ENCODE data around the gene NFS1.
"Not testable (repeated sequence)": the region's sequence is repeated elsewhere in the genome, so short reads cannot be mapped to it uniquely, and the experiment has no call there.

The NFS1 gene

DNA sequence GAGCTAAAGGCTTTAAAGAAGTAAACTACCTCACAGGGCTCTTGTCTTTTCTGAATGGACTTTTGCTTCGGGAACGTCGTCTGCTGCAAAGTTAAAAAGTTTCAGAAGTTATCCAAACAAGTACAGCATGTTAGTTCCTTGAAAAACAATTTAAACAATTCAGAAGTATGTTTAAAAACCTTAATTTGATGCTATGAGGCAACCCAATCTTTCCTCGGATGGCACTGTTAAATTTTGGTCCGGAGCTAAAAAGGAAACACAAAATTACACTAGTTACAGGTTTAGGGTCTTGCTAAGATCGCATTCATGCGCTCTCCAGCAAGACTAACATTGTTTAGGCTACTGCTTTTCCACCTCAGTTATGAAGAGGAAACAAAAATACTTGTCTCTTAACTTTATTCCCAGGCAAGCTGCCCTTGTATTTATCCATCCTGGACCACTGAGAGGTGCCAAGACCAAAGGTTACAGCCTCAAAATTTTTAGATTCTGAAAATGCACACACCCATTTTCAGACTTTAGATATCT lies 30.2 kb upstream of the NFS1 start:
- DNase-seq (ENCODE audit: low read depth, low spot score), result no peak
- in situ Hi-C loops (cut with HindIII; ENCODE audit: low sequenced_read_pairs), result no loop called here
- no peak overlapping the region for H3K4me3 ChIP-seq (ENCODE audit: low read depth, low read length)
- TF ChIP-seq, protein P1, sequence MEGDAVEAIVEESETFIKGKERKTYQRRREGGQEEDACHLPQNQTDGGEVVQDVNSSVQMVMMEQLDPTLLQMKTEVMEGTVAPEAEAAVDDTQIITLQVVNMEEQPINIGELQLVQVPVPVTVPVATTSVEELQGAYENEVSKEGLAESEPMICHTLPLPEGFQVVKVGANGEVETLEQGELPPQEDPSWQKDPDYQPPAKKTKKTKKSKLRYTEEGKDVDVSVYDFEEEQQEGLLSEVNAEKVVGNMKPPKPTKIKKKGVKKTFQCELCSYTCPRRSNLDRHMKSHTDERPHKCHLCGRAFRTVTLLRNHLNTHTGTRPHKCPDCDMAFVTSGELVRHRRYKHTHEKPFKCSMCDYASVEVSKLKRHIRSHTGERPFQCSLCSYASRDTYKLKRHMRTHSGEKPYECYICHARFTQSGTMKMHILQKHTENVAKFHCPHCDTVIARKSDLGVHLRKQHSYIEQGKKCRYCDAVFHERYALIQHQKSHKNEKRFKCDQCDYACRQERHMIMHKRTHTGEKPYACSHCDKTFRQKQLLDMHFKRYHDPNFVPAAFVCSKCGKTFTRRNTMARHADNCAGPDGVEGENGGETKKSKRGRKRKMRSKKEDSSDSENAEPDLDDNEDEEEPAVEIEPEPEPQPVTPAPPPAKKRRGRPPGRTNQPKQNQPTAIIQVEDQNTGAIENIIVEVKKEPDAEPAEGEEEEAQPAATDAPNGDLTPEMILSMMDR (IDR thresholded peaks at IDR 0.05; ENCODE audit: low read depth, low read length), result no peak

DNA sequence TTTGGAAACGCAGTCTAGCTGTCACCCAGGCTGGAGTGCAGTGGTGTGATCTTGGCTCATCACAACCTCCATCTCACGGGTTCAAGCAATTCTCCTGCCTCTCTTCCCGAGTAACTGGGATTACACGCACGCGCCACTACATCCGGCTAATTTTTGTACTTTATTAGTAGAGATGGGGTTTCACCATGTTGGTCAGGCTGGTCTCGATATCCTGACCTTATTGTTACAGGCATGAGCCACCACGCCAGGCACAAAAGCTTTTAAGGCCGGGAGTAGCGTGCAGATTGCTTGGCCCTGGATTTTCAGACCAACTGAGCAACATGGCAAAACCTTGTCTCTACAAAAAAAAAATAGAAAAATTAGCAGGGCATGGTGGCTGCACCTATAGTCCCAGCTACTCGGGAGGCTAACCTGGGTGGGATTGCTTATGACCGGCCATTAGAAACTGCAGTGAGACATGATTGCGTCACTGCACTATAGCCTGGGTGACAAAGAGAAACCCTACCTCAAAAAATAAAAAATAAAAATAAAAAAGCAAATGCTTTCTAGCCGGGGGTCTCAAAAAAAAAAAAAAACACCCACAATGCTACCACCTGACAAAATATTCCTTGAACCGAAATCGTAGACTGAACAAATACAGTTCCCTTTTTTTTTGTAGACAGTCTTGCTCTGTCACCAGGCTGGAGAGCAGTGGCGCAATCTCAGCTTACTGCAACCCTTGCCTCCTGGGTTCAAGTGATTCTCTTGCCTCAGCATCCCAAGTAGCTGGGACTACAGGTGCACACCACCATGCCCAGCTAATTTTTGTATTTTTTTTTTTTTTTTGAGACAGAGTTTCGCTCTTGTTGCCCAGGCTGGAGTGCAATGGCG lies 27.9 kb upstream of the NFS1 start:
- in situ Hi-C loops (cut with HindIII; ENCODE audit: low sequenced_read_pairs), result no loop called here
- DNase-seq (ENCODE audit: low read depth, low spot score), result no peak
- TF ChIP-seq, protein P1 (IDR thresholded peaks at IDR 0.05; ENCODE audit: low read depth, low read length), result no peak

DNA sequence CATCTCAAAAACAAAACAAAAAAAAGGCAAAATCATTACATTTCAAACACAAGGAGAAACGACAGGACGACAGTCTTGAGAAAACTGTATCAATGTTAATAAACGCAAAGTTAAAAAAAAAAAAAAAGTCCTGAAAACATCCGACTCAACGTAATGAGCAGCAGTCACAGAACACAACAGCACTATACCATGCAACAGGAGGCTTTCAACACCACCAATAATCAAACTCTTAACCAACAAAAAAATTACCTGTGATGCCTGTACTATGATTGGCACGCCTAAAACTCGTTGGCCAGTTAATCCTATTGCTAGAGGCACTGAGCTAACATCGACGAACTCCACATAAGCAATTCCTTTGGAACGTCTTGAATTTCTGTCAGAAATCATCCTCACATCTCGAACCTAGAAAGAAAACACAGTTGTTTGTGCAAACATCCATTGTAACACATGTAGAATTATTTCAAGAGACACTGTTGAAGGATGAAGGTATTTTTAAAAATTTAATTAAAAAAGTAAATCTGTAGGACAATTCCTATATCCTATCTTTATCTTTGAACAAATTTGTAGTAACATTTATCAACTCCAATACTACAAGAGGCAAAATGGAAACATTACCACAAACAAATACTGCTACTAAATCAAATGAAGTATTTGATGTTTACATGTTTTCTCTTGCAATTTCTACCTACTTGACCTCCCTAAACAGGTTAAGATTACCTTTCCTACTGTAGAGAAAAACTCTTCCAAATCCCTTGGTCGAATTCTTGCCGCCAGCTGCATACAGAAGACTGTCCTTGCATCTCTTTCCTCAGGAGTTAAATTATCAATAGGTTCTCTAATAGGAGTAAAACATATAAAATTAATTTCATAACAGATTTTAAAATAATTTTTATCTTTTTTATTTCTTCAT lies 25.4 kb upstream of the NFS1 start:
- in situ Hi-C loops (cut with HindIII; ENCODE audit: low sequenced_read_pairs), result no loop called here
- TF ChIP-seq, protein P1 (IDR thresholded peaks at IDR 0.05; ENCODE audit: low read depth, low read length), result no peak
- no peak overlapping the region for H3K4me3 ChIP-seq (ENCODE audit: low read depth, low read length)
- no peak for DNase-seq (ENCODE audit: low read depth, low spot score)

More for the DNA sequence above, 27.9 kb upstream of the NFS1 start:
- H3K4me3 ChIP-seq (ENCODE audit: low read depth, low read length), result no peak overlapping the region

DNA sequence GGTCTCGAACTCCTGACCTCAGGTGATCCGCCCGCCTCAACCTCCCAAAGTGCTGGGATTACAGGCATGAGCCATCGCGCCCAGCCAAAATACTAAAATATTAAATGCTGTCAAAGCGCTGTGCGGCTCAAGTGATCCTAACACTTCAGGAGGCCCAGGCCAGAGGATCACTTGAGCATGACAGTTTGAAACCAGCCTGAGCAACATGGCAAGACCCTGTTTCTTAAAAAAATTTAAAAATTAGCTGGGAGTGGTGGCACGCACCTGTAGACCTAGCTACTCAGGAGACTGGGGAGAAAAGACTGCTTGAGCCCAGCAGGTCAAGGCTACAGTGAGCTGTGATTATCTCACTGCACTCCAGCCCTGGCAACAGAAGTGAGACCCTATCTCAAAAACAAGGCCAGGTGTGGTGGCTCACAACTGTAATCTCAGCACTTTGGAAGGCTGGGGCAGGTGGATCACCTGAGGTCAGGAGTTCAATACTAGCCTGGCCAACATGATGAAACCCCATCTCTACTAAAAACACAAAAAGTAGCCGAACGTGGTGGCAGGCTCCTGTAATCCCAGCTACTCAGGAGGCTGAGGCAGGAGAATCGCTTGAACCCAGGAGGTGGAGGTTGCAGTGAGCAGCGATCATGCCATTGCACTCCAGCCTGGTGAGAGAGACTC lies 24.6 kb upstream of the NFS1 start:
- H3K4me3 ChIP-seq (ENCODE audit: low read depth, low read length); DNase-seq (ENCODE audit: low read depth, low spot score); in situ Hi-C loops (cut with HindIII; ENCODE audit: low sequenced_read_pairs): not testable (repeated sequence)

DNA sequence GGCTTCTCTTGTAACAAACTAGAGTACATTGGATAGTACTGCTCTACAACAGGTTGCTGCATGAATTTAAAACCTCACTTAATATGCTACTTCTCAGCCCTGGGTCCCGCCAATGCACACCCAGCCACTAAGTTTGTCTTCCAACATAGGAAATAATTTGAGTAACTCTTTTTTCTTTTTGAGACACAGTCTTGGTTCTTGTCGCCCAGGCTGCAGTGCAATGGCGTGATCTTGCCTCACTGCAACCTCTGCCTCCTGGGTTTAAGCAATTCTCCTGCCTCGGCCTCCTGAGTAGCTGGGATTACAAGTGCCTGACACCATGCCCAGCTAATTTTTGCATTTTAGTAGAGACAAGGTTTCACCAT lies 24.1 kb upstream of the NFS1 start:
- in situ Hi-C loops (cut with HindIII; ENCODE audit: low sequenced_read_pairs); DNase-seq (ENCODE audit: low read depth, low spot score); H3K4me3 ChIP-seq (ENCODE audit: low read depth, low read length): not testable (repeated sequence)

DNA sequence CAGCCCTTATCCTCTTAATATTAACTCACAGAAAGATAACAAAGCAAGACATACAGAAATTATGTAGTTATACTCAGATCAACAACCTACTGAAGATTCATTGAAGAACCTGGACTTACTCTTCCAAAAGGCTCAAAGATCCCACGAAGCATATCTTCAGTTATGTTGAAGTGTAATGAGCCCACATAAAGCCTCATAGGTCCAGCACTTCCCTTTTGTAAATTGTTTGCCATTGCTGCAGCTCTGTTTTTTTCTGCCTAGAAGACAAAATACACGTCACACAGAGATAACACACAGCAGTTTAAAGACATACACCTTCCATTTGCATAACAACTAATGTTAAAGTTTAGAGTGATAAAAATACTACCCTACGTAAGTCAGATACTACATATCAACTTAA lies 22.5 kb upstream of the NFS1 start:
- TF ChIP-seq, protein P1 (IDR thresholded peaks at IDR 0.05; ENCODE audit: low read depth, low read length), result no peak
- no peak overlapping the region for H3K4me3 ChIP-seq (ENCODE audit: low read depth, low read length)
- no peak for DNase-seq (ENCODE audit: low read depth, low spot score)
- in situ Hi-C loops (cut with HindIII; ENCODE audit: low sequenced_read_pairs), result no loop called here

DNA sequence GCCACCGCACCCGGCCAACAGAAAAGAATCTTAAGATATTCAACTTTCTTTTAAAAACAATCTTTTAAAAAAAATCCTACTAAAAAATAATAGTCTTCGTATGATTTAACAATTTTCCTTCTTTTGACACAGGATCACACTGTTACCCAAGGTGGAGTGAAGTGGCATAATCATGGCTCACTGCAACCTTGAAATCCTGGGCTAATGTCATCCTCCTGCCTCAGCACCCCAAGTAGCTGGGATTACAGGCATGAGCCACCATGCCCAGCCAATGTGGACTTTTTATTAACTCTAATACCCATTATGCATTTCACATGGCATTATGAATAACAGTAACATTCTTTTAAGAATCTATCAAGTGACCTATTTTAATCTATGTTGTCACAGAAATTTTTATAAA lies 22.1 kb upstream of the NFS1 start:
- TF ChIP-seq, protein P1 (IDR thresholded peaks at IDR 0.05; ENCODE audit: low read depth, low read length), result no peak
- H3K4me3 ChIP-seq (ENCODE audit: low read depth, low read length), result no peak overlapping the region
- in situ Hi-C loops (cut with HindIII; ENCODE audit: low sequenced_read_pairs), result no loop called here
- no peak for DNase-seq (ENCODE audit: low read depth, low spot score)
